EH (cell line): Measurements from ENCODE around the gene CARNS1.

Experiments
- DNase-seq: peaks from one replicate; pipeline ENCODE4 v3.0.0-alpha.2; 2015; ENCODE audit warnings: low read depth

CARNS1 gene

DNA sequence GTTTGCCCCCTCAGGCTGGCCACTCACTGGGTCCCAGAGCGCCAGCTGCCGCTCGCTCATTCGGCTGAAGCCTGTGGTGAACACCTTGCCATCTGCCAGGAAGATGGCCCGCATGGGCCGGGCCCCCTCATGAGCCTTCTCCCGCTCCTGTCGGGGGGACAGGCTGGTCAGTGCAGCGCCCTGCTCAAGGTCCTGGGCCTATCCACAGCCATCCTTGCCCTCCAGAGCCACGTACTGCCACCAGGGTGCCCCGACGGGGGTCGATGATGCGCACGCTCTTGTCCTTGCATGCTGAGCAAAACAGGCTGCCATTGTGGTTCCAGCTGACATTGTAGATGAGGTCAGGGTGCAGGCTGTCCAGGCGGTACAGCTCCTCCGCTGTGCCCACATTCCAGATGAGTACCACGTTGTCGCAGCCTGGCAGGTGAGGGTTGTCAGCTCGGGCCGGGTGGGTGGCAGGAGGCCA is 25.7 kb downstream of the CARNS1 start:
- no peak for DNase-seq

DNA sequence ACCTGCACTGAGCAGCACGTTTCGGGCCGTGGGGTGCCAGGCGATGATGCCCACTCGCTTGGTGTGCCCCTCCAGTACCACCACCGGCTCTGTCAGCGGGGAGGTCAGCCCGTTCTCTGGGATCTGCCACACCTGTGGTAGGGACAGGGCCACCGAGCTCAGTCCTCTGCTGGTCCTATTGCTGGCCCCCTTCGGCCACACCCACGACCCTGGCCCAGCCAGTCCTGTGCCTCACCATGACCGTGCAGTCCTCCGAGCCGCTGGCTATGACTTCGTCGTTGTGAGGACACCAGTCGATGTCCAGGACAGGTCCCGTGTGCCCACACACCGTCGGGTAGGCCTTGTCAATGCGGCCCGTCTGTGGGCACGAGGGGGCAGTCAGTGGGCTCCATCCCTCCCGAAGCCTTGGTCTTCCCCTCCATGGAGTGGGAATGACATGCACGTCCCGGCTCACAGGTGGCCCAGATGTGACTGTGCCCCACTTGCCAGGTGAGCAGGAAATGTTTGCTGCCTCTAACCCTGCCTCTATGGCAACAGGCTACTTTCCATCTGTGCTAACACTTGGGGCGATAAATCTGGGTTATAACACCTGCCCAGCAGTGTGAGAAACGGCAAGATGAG is 26.4 kb downstream of the CARNS1 start:
- DNase-seq: no peak

DNA sequence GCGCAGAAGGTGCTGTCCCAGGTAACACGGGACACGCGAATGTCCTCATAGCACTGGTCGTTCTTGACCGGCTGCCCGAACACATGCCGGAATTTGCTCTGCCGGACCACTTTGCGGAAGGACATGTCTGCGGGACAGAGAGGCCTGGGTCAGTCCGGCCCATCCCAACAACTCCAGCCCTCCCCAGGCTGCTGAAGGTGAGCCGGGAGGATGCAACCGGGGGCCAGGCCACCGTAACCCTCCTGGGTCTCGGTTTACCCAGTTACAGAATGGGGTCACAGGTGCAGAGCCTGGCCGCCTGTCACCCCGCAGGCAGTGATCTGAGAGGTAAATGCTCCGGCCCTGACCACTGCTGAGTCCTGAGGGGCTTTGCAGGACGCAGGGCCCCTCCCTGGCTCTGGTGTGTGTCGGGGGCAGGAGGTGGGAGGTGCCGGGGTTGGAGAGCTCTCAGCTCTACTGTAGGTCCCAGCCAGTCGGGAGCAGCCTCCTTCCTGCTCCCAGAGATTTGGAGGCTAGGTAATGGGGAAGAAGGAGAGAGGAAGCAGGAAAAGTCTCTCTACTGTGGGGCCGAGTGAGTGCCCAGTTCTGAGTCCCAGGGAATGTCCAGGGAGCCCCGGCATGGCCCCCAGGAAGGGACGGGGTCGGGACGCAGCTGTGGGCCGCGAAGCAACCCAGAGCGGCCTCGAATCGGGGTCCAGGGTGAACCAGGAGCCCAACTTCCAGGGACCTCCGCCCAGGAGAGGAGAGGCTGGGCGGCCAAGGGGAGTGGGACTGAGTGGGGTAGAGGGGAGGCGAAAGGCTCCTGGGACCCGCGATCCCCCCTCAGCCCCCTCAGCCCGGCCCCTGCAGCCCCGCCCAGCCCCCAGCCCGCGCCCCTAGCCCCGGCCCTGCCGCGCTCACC is 27.3 kb downstream of the CARNS1 start:
- DNase-seq: peak; percentile 23

DNA sequence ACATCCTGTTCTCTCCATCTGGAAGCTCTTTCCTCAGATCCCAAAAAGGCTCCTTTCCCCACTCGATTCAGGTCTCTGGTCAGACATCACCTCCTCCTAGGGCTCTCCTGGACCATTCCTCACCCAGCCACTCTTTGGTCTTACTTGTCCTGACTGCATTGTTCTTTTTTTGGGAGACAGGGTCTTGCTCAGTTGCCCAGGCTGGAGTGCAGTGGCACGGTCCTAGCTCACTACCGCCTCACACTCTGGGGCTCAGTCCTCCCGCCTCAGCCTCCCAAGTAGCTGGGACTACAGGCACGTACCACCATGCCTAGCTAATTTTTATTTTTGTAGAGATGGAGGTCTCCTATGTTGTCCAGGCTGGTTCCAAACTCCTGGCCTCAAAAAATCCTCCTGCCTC is 30.0 kb downstream of the CARNS1 start:
- DNase-seq: no peak

DNA sequence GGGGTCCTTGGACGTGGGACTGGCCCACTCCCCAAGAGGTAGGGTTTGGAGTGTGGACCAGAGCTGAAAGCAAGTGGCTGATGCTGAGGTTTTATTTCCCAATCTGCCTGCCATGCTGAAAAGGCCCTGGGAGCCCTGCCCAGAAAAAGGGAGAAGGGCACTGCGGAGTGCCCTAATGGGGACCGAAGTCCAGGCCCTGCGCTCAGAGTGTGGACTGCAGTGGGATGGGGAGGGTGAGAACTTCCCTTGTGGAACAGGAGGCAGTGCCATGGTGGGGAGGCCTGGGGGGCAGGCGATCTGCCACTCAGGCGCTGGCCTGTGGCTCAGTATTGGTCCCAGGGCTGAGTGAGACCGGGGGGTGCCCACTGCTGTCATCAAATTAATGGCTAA is 32.7 kb downstream of the CARNS1 start:
- DNase-seq: no peak

DNA sequence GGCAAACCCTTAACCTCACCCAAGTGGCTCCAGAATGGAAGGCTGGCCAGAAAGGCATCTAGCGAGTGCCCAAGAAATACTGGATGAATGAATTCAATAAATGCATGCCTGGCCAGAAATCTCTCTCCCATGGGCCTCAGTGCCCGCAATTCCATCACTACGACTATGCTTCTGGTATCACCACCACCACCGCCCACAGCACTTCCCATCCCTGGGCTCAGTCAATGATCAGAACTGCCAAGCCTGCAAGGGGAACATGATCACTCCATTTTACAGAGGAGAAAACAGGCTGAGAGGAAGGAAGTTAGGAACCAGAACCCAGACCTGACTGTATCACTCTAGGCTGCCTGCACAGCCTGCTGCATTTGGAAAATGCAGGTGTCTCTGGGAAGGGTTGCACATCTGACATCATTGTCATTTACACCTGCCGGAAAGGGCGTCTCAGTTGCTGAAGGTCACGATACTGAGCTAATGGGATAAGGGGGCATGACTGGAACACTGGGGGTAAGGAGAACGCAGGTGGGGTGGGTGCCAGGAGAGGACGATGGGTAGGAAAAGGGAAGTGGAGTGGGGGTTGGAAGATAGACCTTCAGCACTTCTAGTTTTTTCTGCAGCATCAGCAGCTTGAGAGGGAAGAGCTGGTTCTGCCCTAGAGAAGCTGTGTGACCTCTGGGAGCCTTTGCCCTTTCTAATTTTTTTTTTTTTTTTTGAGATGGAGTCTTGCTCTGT is 33.8 kb downstream of the CARNS1 start:
- no peak for DNase-seq

DNA sequence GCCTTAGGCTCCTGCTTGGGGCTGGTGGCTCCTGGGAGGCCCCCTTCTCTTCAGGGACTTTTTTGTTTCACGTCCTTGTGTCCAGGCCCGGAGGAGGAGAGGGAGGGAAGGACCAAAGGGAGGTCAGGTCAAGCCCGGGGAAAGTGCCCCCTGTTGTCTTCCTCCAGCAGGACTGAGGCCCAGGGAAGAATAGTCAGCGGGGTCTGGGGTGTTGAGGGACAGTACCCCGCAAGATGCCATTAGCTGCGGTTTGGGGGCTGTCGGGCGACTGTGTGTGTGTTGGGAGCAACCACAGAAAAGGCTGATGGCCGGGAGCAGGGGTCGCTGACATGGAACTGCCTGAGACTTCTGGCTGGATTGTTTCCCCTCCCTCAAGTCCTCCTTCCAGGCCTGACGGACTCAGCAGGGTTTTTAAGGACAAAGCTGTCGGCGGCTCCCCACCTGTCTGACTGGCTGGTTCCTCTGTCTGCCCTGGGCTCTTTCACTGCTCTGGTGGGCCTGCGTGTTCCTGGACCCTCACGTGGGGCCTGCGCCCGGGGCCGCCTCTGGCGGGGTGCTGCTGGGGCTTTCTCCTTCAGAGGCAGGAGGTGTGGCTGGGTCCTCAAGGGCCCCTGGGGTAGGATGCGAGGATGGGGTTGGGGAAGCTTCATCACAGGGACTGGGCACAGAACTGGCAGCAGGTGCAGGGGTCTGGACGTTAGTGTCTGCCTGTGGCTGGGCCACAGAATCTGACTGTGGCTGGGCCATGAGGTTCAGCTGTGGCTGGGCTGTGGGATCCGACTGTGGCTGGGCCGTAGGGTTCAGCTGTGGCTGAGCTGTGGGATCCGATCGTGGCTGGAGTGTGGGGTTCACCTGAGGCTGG is 35.5 kb downstream of the CARNS1 start:
- DNase-seq: no peak

DNA sequence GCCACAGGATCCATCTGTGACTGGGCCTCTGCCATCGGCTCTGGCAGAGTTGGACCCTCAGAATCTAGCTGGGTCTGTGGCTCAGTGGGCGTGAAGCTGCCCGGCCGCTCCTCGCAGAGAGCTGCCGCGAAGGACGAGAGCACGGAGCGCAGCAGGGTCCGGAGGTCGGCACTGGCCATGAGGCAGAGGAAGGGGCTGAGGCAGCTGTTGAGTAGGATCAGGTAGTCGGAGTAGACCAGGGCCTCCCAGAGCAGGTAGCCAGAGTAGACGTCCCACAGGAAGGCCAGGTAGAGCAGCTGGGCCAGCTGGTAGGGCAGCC is 36.1 kb downstream of the CARNS1 start:
- no peak for DNase-seq

DNA sequence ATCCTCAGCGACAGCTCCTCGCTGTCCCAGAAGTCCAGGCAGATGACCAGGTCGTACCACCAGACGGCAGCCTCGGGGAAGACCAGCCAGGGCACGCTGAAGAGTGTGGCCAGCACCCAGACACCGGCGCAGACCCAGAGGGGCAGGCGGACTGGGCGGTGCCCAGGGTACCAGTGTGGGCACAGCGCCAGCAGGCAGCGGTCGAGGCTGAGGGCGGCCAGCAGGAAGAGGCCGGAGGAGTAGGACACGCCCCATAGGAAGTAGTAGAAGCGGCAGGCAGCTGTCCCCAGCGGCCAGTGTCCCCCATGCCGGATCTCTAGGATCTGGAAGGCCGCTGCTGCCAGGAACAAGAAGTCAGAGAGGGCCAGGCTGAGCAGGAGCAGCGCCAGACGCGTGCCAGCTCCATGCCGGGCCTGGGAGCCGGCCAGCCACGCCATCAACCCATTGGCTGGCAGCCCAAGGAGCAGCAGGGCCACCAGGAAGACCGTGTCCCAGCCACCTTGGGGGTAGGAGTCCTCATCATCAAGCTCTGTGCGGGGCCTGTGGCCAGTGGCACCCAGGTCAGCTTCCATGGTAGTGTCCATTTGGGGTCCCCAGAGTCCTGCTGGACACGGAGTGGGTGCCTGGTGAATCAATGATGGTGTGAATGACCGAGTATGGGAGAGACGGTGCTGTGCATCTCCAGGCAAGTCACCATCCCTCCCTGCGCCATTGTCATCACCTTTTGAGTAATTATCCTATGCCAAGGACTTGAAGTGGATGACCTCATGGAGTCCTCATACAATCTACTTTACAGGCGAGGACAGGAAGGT is 36.9 kb downstream of the CARNS1 start, which contains the start of gene GPR152:
GPR152 (minus strand) TSS at position 589 of the 812 bp plus-strand sequence; CDS start at position 584, 5 bp downstream.
- no peak for DNase-seq

DNA sequence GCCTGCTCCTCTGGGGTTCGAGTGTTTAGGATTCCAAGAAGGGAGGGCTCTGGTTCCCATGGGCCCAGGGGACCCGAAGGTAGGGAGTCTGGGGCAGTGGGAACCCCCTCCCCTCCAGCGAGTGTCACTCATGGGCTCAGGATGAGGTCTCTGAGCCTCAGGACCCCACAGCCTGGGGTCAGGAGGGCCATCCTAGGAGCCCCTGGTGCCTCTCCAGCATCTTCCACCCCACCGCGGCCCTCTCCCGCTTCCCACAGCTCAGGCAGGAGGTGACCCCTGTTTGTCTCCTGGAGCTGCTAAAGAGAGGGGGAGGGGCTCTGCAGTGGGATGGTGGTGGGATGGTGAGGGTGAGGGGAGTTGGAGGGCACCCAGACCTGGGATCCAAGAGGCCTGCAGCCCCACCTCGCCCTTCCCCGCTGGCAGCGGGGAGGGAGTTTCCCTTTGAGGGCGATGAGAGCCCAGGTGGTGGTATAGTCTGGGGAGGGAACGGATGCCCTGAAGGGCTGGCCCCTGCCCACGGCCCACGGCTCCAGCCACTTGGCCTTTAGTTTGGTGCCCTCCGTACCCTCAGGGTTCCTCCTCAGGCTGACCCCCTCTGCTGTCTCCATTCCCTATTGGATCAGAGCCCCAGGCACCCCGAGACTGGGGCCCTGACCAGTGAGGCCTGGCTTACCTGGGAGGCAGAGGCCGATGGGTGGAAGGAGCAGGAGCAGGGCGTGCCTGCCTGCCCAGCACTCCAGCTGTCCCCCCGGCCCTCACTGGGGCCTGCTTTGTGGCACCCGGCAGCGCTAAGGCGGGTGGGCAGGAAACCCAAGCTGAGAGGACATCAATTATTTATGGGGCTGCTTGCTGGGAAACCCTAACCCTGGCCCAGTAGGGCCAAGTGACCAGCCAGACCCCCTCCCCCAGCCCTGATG is 38.6 kb downstream of the CARNS1 start:
- DNase-seq: no peak

DNA sequence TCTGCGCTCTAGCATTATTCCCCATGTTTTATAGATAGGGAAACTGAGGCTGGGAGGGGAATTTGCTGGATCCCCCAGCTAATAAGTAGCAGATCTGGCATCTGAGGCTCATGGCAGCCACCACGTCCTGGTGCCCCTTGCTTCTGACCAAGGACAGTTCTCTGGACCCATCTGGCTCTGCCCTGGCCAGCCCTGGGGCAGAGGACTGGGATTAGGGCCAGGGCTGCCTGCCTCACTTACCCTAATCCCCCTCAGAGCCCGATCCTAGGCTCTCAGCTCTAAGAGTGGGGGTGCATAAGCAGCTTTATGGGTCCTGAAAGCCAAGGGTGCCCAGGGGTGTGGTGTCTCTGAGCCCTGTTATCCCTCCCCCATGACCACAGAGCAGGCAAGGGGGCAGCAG is 39.6 kb downstream of the CARNS1 start, which contains the start of gene CABP4:
CABP4 (plus strand) TSS at position 301 of the 400 bp plus-strand sequence; CDS start at position 371, 70 bp downstream.
- DNase-seq: no peak

DNA sequence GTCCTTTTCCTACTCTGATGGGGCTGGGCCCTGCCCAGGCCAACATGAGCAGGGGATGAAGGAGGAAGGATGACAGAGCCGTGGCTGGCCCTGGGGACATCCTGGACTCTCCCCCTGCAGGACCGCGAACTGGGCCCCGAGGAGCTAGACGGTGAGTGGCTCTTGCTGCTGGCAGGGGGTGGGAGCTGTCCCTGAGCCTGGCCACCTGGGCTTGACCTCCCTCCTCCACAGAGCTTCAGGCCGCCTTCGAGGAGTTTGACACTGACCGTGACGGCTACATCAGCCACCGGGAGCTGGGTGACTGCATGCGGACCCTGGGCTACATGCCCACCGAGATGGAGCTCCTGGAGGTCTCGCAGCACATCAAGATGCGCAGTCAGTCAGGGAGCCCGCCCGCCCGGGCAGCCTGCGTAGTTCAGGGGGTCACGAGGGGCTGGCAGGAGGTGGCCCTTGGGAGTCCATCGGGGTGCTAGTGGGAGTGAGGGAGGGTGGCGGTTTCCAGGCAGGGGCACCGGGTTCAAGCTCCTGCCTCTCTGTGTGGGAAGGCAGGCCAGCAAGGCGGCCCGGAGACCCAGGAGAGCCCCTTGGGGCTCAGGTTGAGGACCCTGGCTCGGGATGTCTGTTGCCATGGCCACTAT is 40.7 kb downstream of the CARNS1 start:
- no peak for DNase-seq

DNA sequence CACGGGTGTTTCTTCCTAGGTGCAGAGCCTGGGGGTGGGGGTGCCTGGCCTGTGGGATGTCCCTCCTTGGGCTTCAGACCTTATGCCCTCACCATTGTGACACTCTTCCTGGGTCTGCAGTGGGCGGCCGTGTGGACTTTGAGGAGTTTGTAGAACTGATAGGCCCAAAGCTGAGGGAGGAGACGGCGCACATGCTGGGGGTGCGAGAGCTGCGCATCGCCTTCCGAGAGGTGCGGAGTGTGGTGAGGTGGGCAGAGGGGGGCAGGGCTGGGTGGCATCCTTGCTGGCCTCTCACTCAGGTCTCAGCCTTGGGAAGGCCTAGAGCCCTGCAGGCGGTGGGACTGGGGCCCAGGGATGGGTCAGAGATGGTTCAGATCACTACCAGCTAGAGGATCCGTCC is 42.0 kb downstream of the CARNS1 start:
- DNase-seq: no peak

DNA sequence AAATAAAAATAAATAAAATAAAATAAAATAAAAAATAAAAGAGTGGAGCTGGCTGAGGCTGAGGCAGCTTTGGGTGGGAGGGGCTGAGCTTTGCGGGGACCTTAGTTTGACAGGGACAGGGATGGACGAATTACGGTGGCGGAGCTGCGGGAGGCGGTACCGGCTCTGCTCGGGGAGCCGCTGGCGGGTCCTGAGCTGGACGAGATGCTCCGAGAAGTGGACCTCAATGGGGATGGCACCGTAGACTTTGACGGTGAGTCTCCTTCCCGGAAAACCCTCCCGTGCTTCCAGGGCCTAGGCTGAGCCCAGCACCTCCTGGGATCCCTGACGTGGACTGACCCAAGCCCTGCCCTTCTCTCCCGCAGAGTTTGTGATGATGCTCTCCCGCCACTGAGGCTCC is 42.8 kb downstream of the CARNS1 start:
- no peak for DNase-seq

DNA sequence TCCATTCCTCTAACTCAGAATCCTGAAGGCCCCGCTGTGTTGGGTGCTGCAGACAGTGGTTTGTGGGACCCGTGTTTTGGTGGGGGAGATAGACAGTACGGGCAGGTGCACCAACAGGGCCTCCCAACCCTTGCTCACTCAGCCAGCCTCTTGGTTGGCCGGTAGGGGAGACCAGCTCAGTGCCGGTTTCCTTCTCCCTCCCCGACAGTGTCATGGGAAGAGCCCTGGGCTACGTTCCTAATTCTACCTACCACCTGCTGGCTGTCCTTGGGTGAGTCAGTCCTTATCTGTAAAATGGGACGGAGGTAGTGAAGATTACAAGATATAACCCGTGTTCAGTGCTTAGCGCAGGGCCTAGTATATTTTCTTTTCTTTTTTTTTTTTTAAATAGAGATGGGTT is 47.7 kb downstream of the CARNS1 start:
- DNase-seq: no peak

DNA sequence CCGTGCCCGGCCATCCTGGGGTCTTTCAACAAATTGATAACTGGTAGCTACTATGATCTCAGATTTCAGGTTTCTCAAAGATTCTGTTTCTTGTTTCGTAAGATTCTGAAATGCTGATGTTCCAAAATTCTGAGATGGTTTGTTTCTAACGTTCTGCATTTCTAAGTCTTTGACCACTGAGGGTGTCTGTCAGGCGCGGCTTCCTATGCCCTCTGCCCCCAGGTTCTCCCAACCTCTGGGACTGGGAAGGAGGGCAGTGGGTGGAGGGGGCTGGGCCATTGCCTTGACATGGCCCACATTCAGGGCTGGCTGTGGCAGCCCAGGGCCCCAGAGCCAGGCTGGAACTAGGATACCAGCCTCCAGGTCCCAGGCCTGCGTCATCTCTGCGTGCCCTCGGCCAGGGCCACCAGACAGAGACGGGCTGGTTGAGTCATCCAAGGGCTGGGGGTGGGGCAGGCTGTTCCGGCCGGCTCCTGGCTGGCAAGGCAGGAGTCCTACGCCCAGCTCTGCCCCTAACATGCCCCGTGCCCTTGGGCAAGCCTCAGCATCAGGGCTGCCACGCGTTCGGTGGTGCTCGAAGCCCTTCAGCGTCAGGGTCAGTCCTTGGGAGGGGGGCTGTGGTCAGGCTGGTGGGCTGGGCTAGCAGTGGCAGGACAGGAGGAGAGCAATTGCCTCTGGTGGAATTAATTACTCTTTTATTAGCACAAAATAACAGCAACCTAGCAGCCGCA is 48.4 kb downstream of the CARNS1 start:
- peak; percentile 12 for DNase-seq

DNA sequence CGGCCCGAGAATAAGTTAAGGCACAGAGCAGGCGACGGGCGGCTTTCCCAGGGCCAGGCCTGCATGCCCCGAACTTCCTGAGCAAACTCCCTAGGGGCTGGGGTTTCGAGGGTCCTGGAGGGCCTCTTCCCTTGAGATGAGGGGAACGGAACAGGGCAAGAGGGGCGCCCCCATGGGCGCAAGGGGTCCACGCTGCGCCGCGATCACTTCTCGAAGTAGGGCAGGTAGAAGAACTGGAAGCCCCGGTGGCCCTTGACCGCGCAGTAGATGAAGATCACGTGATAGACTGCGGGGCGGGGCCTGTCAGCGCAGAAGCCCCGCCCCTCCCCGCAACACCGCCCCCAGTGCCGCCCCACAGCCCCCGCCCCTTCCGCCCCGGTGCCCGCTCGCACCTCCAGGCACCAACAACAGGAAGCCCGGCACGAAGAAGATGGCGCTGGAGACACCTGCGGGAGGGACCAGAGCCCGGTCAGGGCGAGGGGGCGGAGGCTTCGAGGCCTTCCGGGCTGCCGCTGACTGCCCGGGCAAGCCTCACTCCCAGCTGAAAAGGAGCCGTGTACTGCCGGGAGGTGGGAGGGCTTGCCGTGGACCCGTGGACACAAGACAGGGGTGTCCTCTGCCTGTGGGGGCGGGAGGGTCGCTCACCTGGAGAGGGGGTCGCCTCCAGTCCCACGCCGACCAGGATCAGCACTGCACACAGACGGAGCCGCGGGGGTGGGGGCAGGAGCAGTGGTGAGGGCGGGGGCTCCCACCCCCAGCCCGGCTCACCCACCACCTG is 49.1 kb downstream of the CARNS1 start:
- peak; percentile 81 for DNase-seq

DNA sequence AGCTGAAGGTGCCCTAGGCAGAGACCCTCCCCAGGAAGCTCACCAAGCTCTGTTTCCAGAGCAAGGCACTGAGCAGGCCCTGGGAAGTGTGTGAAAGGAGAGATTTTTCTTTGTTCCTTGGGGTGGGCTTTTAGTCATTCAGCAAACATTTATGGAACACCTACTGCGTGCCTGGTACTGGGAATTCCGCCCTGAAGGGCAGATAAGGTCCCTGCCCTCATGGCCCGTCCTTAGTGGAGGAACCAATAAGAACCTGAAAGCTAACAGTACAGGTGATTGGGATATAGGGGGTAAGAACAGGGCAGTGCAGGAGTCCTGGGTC is 49.7 kb downstream of the CARNS1 start:
- DNase-seq: no peak
